Measurements from ENCODE around the gene HACD1.

DNA sequence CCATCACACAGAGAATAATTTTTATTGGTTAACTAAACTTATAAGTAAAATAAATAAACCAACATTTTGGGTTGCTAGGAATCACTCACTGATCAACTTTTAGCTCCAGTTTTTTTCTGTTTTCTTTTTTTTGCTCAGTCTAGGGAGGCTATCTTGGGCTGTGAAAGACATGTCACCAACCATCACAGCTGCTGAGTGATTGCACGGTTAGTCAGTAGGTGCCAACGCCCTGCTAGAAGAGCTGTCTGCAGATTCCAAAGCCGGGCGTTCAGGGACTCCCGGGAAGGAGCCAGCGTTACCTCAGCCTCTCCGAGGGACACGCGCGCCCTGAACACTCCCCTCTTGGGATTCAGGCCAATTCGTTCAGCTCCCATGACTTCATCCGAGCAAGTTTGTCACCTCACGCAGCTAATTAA lies 26.2 kb upstream of the HACD1 start:
- TF ChIP-seq, protein P1, sequence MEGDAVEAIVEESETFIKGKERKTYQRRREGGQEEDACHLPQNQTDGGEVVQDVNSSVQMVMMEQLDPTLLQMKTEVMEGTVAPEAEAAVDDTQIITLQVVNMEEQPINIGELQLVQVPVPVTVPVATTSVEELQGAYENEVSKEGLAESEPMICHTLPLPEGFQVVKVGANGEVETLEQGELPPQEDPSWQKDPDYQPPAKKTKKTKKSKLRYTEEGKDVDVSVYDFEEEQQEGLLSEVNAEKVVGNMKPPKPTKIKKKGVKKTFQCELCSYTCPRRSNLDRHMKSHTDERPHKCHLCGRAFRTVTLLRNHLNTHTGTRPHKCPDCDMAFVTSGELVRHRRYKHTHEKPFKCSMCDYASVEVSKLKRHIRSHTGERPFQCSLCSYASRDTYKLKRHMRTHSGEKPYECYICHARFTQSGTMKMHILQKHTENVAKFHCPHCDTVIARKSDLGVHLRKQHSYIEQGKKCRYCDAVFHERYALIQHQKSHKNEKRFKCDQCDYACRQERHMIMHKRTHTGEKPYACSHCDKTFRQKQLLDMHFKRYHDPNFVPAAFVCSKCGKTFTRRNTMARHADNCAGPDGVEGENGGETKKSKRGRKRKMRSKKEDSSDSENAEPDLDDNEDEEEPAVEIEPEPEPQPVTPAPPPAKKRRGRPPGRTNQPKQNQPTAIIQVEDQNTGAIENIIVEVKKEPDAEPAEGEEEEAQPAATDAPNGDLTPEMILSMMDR (IDR thresholded peaks at IDR 0.05), result no peak
- TF ChIP-seq POLR2A (IDR thresholded peaks at IDR 0.05), result no peak
- no peak for TF ChIP-seq EP300 (IDR thresholded peaks at IDR 0.05)
